Ovary (tissue), 9 donors: Measurements from ENCODE around the gene PIGC. TPM values are rescaled to one million over a fixed set of nuclear protein-coding genes. Genes with fewer than 3 reads are reported as not detected.

ENCODE experiments used
- DNase-seq, 5 donors: peaks; one replicate each; pipeline ENCODE4 v3.0.0-alpha.2; 2019 to 2020
- H3K27ac ChIP-seq, 2 donors: fragments of 200-600 bp; one replicate each; pipeline versions ENCODE4 v1.5.1 to v1.8.0; 2019 to 2022
- H3K27me3 ChIP-seq: fragments of 200-600 bp; one replicate; pipeline ENCODE4 v1.8.0; 2022
- H3K36me3 ChIP-seq: fragments of 200-600 bp; sonication (generic); one replicate; pipeline ENCODE4 v1.5.1; 2019
- H3K4me1 ChIP-seq: one replicate; pipeline ENCODE4 v1.8.1; 2013; ENCODE audit warnings: mild to moderate bottlenecking, moderate library complexity; ENCODE audit not compliant: insufficient read depth
- H3K4me3 ChIP-seq: fragments of 200-600 bp; sonication (generic); one replicate; pipeline ENCODE4 v1.5.1; 2017
- H3K9me3 ChIP-seq, 2 donors: fragments of 200-600 bp in 1 of 2; sonication (generic) in 1 of 2; one replicate each; pipeline versions ENCODE4 v1.5.1 to v1.8.1; 2013 to 2019; ENCODE audit warnings: mild to moderate bottlenecking in 1 of 2, moderate library complexity in 1 of 2
- CTCF ChIP-seq, 3 donors: fragments of 450-650 bp in 2 of 3; fragments of 200-600 bp in 1 of 3; IDR thresholded peaks; one replicate each; pipeline versions ENCODE4 v1.5.1 to v1.8.0; 2016 to 2022; ENCODE audit warnings: antibody characterized with exemption in 3 of 3, mild to moderate bottlenecking in 1 of 3
- EP300 ChIP-seq: sonication (generic); formaldehyde crosslinking; IDR thresholded peaks from one replicate; pipeline ENCODE4 v1.6.1; 2017; ENCODE audit warnings: antibody characterized with exemption
- POLR2A ChIP-seq: fragments of 450-650 bp; IDR thresholded peaks from one replicate; pipeline ENCODE4 v1.6.1; 2017; ENCODE audit warnings: antibody characterized with exemption, mild to moderate bottlenecking, moderate library complexity
- WGBS, 3 donors: extraction: QIAGEN DNeasy Blood & Tissue Kit in 1 of 3; methylation state at CpG; one replicate each; pipeline versions ENCODE4 v1.1.5 to v1.1.7; 2013 to 2017; 5-methylcytosine and 5-hydroxymethylcytosine counted together
- intact Hi-C, 4 donors: fragments of 100-400 bp; cut with DNase I; formaldehyde crosslinking; loops; one replicate each; pipeline versions ENCODE4 v1.11.0 to v1.15.1; 2022 to 2023
- polyA plus RNA-seq, 2 donors: library from polyadenylated mRNA; stranded (reverse); fragments of 200-250 nt in 1 of 2; fragments of 350-450 nt in 1 of 2; fragmentation: Illumina TruSeq in 1 of 2; extraction: RNeasy Lipid Tissue Mini Kit (QIAGEN cat#74804) in 1 of 2; gene quantifications; one replicate each; pipeline ENCODE4 v1.2.3, GENCODE V29; 2013 to 2014
- total RNA-seq, 7 donors: library from RNA; depleted of rRNA in 2 of 7; stranded (reverse); fragments of >200 nt in 2 of 7; fragmentation: NEBNext Ultra II Directional in 3 of 7; extraction: Animal tissue kit (Norgen Biotek cat#: 25700) in 3 of 7; gene quantifications; one replicate each; pipeline versions ENCODE4 v1.1.0 to v1.2.4, GENCODE V29; 2016 to 2023
- donor health status: DM: no; HTN: no; CAD: no; lungs with moderate emphysema.
- donor health status: DM: no; HTN: no; CAD: no.
- donor health status: Bipolar disorder and iron deficiency.
- donor health status: DM: yes; HTN: yes; CAD: no.
- donor health status: DM: no; HTN: no; CAD: no.
- donor health status: DM: yes; HTN: yes; CAD: no.

The PIGC gene
- total and polyA plus RNA-seq, 9 donors, result 21.1 to 49.3 (median 25.1) TPM

GRCh38 chr1:172408958-172409357 lies 34.9 kb downstream of the PIGC start:
- Histone ChIP-seq H3K4me1 (no peaks in the 10 kb centered on the region), H3K4me3 (no peak overlapping the region), H3K27me3 (no peaks in the 10 kb centered on the region), H3K36me3 (no peaks in the 10 kb centered on the region), H3K9me3 (no peaks in the 10 kb centered on the region), H3K27ac (no peak overlapping the region)
- intact Hi-C loops, result loop anchor here in 2 of 4 donors (10.0 kb wide), 1 partner anchor 364 kb away; no protein-coding TSS in a partner anchor
- WGBS, 3 donors, result 74 to 85% (median 83%) methylated on average over 1 of the region's 1 CpG
- TF ChIP-seq CTCF (IDR thresholded peaks at IDR 0.05), result no peak
- no peak for TF ChIP-seq EP300
- TF ChIP-seq POLR2A, result no peak
- no peak for DNase-seq

GRCh38 chr1:172406968-172407367 lies 36.9 kb downstream of the PIGC start:
- Histone ChIP-seq H3K4me3 (no peak overlapping the region), H3K4me1 (peaks cover 3% of the 10 kb centered on the region), H3K27ac (no peak overlapping the region), H3K36me3 (no peaks in the 10 kb centered on the region), H3K27me3 (no peaks in the 10 kb centered on the region), H3K9me3 (no peaks in the 10 kb centered on the region)
- intact Hi-C loops, result loop anchor here in 2 of 4 donors (10.0 kb wide), 1 partner anchor 362 kb away; no protein-coding TSS in a partner anchor
- WGBS, 3 donors, result 93 to 98% (median 94%) methylated on average over 1 of the region's 1 CpG
- DNase-seq, result no peak
- no peak for TF ChIP-seq POLR2A
- TF ChIP-seq CTCF (IDR thresholded peaks at IDR 0.05), result no peak
- no peak for TF ChIP-seq EP300

GRCh38 chr1:172405912-172406311 lies 38.0 kb downstream of the PIGC start:
- TF ChIP-seq EP300 (no peak), CTCF (IDR thresholded peaks at IDR 0.05) (no peak), POLR2A (no peak)
- intact Hi-C loops, result loop anchor here in 2 of 4 donors (10.0 kb wide), 1 partner anchor 361 kb away; no protein-coding TSS in a partner anchor

GRCh38 chr1:172404121-172404520 lies 39.7 kb downstream of the PIGC start:
- no peaks in the 10 kb centered on the region for H3K9me3 ChIP-seq
- no peaks in the 10 kb centered on the region for H3K27me3 ChIP-seq
- H3K27ac ChIP-seq, result no peak overlapping the region
- DNase-seq, result no peak
- TF ChIP-seq POLR2A, result no peak
- TF ChIP-seq EP300, result no peak
- TF ChIP-seq CTCF (IDR thresholded peaks at IDR 0.05), result no peak
- no peaks in the 10 kb centered on the region for H3K36me3 ChIP-seq
- intact Hi-C loops, result loop anchor here in 2 of 4 donors (10.0 kb wide), 1 partner anchor 359 kb away; no protein-coding TSS in a partner anchor
- H3K4me1 ChIP-seq, result peaks cover 3% of the 10 kb centered on the region
- no peak overlapping the region for H3K4me3 ChIP-seq

More at GRCh38 chr1:172405912-172406311, 38.0 kb downstream of the PIGC start:
- H3K4me1 ChIP-seq, result peaks cover 3% of the 10 kb centered on the region
- H3K27me3 ChIP-seq, result no peaks in the 10 kb centered on the region
- H3K27ac ChIP-seq, result no peak overlapping the region
- no peak for DNase-seq
- H3K9me3 ChIP-seq, result no peaks in the 10 kb centered on the region
- no peaks in the 10 kb centered on the region for H3K36me3 ChIP-seq
- no peak overlapping the region for H3K4me3 ChIP-seq
